GM19467 (cell line): ENCODE data around the gene RFC3.
"Not testable (repeated sequence)": the region's sequence is repeated elsewhere in the genome, so short reads cannot be mapped to it uniquely, and the experiment has no call there.

Experiments used
- ATAC-seq: cut with Tn5 transposase; IDR thresholded peaks from one replicate; pipeline ENCODE4 v1.9.1; 2021; ENCODE audit warnings: mild to moderate bottlenecking, moderate library complexity; ENCODE audit not compliant: unreplicated experiment

Gene RFC3

GRCh38 chr13:33806470-33807248 lies 11.3 kb upstream of the RFC3 start:
- ATAC-seq: no peak

GRCh38 chr13:33812829-33813228 lies 5.1 kb upstream of the RFC3 start:
- not testable (repeated sequence) for ATAC-seq

- no peak for ATAC-seq
Observed at GRCh38 chr13:33815011-33815550, 2.9 kb upstream of the RFC3 start.

DNA sequence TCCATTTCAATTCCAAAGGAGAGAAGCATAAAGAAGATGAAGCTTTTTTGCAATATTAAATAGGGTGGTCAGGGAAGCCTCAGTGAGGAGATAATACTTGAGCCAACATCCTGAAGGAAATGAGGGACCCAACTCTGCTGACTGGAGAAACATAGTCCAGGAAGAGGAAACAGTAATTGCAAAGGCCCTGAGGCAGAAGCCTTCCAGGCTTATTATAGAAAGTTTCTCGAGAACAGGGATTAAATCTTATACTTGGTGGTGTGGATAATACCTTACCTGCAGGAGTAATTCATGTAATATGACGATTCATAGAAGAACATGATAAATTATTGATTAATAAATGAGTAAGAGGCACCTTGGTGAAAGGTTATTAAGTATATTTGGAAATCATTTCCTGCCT lies 1.0 kb upstream of the RFC3 start:
- ATAC-seq: no peak

DNA sequence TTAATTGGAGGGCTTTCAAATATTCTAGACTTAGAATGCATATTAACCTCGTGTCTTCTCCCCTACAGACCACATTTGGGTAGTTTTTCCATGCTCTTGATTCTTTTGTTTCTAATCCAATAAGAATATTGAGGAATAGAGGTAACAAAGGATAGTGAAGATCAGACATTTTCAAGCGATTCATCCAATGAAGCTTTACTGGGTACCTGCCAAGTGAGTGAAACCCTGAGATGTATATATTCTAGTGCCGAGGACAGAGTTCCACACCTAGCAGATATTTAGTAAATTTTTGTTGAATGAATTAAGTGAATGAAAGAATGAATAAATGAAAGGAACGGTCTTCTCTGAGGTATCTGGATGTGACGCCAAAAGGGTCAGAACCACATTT lies 442 bp upstream of the RFC3 start:
- ATAC-seq: no peak

- no peak for ATAC-seq
Observed at GRCh38 chr13:33825083-33825482, 7.1 kb downstream of the RFC3 start.

DNA sequence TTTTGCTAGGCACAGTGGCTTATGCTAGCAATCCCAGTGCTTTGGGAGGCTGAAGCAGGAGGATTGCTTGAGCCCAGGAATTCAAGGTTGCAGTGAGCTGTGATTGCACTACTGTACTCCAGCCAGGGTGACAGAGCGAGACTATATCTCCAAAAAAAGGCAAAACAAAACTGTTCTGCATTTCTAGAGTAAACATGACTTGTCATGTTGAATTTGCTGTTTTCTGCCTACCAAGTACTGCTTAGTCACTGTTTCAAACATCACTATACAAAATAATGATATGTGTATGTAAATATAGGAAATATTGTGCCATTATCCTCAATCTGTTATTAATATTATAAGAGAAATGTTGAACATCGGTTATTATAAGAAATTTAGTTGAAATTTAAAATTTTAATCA lies 9.2 kb downstream of the RFC3 start:
- no peak for ATAC-seq

DNA sequence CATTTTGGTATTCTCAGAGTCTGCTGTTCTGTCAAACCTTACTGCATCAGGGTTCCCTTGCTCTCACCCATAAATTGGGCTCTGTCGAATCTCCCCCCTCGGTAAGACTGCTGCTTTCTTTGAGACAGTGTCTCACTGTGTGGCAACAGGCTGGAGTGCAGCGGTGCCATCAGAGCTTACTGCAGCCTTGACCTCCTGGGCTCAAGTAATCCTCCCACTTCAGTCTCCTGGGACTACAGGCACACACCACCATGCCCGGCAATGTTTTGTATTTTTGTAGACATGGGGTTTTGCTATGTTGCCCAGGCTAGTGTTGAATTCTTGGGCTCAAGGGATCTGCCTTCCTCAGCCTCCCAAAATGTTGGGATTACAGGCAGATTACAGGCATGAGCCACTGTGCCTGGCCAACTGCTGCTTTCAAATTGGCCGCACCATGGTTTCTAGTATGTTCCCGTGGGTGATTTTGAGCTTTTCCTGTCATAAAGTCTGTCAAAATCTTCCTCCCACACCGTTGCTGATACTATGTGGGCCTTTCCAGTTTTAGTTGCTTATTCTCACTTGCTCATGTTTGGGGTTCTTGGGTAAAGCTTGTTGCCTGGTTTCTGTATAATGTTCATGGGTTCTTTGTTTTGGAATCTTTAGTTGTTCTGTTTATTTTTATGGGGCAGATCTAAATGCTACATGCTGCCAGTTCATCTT lies 10.6 kb downstream of the RFC3 start:
- ATAC-seq: no peak

DNA sequence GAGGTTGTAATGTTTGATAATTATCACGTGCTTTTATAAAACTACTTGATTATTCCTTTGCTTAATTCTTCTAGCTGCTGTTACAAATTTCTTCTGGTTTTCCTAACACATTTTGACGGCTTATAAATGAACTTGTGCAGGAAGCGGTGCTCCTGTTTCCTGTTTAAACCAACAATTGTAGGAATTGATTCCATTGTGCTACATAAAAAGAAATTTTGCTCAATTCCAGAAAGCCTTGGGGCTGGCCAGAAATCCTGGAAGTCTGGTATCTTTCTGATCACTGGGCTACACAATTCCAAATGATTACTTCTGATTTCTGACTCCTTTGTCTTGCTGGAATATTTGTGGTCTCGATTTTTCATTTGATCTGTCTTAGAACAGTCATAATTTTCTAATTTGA lies 14.9 kb downstream of the RFC3 start:
- ATAC-seq: no peak

- ATAC-seq: no peak
Observed at GRCh38 chr13:33838647-33839046, 20.7 kb downstream of the RFC3 start.

- no peak for ATAC-seq
Observed at GRCh38 chr13:33840402-33840801, 22.5 kb downstream of the RFC3 start.

DNA sequence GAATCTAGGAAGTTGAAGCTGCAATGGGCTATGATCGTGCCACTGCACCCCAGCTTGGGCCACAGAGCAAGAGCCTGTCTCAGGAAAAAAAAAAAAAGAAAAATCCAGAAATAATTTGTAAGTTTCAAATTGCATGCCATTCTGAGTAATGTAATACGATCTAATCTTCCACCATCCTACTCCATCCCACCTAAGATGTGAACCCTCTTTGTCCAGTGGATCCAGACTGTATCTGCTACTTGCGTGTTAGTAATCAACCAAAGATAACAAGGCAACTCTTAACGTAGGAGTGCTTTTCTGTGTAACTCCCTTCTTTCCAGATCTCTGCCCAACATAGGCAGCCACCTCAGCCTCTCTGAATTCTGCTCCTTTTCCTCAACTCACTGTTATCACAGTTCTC lies 24.3 kb downstream of the RFC3 start:
- no peak for ATAC-seq

DNA sequence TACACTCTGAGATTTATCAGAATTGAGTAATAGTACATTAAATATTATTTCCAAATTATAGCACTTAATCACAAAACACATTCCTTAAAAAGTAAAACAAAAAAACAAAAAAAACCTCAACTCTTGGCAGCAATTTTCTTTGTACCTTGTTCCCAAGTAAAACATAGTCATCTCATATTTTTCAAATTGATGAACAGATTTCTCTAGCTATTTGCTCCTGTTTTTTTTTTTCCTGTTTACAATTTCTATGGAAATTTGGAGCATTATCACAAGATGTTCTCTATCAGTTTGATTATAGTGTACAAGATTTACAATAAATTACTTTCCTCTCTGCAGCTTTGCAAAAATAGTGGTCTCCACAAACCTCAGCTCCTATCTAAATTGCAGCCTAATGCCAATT lies 25.0 kb downstream of the RFC3 start:
- ATAC-seq: no peak

GRCh38 chr13:33845572-33846302 lies 27.8 kb downstream of the RFC3 start:
- ATAC-seq: no peak

DNA sequence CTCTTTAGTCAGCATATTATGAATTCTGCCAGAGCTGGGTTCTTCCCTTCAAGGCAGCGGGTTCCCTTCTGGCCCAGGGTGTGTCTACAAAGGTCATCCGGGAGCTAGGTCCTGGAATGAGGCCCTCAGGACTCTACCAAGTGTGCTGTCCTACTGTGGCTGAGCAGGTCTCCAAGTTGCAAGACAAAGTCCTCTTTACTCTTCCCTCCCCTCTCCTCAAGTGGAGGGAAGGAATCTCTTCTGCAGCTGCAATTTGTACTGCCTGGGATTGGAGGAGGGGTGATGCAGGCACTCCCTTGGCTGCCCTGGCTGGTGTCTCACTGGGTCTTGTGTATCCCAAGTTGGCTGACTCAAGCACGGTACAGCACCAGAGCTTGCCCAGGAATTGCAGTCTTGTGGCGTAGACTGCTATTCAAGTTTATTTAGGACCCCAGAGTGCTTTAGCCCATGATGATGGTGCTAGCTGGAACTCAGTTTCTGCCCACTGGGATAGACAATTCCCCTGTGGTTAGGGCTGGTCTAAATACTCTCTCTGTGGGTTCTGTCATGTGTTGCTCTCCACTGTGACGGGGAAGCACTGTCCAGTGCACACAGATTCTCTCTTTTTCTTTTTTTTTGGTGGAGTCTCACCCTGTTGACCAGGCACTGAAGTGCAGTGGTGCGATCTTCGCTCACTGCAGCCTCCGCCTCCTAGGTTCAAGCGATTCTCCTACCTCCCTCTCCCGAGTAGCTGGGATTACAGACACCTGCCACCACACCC lies 28.5 kb downstream of the RFC3 start:
- ATAC-seq: no peak

DNA sequence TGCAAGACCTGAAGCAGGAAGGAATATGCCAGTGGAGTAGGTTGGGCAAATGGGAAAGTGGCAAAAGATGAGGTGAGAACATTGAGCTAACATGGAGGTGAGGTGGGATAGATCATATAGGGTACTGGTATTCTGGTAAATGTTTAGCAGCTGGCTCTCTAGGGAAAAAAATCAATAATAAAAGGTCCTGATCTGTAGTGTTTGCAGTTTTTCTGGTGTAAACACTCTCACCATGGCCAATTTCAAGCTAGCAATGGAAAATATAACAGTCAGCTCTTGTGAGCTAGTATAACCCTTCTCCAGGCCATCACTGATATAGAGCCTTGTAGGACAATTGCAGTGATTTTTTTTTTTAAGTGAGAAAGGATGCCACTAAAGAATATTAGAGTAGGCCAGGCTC lies 31.3 kb downstream of the RFC3 start:
- no peak for ATAC-seq

DNA sequence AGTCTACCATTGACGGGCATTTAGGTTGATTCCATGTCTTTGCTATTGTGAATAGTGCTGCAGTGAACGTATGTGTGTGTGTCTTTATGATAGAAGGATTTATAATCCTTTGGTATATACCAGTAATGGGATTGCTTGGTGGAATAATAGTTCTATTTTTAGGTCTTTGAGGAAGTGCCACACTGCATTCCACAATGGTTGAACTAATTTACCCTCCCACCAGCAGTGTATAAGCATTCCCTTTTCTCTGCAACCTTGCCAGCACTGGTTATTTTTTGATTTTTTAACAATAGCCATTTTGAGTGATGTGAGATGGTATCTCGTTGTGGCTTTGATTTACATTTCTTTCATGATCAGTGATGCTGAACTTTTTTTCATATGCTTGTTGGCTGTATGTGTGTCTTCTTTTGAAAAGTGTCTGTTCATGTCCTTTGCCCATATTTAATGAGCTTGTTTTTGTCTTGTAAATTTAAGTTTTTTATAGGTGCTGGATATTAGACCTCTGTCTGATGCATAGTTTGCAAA lies 37.5 kb downstream of the RFC3 start:
- ATAC-seq: no peak

- ATAC-seq: no peak
Observed at GRCh38 chr13:33859691-33860303, 41.8 kb downstream of the RFC3 start.

DNA sequence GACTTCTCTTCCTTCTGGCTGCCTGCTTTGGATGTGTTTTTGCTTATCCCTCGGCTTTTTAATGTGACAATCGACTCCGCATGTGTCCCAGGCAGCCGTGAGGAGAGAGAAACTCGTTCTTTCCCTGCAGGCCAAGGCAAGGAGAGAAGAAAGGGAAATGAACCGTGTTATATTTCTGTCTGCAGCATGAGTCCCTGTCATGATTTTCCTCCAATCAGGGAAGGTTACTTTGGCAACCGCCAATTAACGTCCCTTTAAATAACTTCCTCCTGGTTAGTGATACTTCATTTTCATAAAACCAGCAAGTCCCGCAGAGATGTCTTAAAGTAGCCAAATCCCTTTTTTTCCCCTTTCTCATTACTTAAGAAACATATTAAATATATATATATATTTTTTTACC lies 42.6 kb downstream of the RFC3 start:
- no peak for ATAC-seq

- ATAC-seq: no peak
Observed at GRCh38 chr13:33862016-33862415, 44.1 kb downstream of the RFC3 start.
